Lower leg skin (tissue), 3 donors: ENCODE data around the gene ACAT2.
"Not testable (repeated sequence)": the region's sequence is repeated elsewhere in the genome, so short reads cannot be mapped to it uniquely, and the experiment has no call there.

Experiments
- CTCF ChIP-seq, 3 donors: fragments of 450-650 bp; IDR thresholded peaks; one replicate each; pipeline ENCODE4 v1.5.1; 2016; ENCODE audit warnings: antibody characterized with exemption in 3 of 3, mild to moderate bottlenecking in 3 of 3, moderate library complexity in 2 of 3
- POLR2A ChIP-seq, 2 donors: fragments of 450-650 bp; IDR thresholded peaks; one replicate each; pipeline ENCODE4 v1.6.1; 2016 to 2017; ENCODE audit warnings: antibody characterized with exemption in 2 of 2, mild to moderate bottlenecking in 1 of 2, moderate library complexity in 1 of 2

- not testable (repeated sequence) for TF ChIP-seq CTCF, POLR2A (IDR thresholded peaks at IDR 0.05)
These were observed 13.7 kb upstream of the ACAT2 start for GRCh38 chr6:159748127-159748526.
